Esophagus muscularis mucosa (tissue), 4 donors: ENCODE results near the gene ZNF692. TPM values are rescaled to one million over a fixed set of nuclear protein-coding genes. Genes with fewer than 3 reads are reported as not detected.
"Not testable (repeated sequence)": the region's sequence is repeated elsewhere in the genome, so short reads cannot be mapped to it uniquely, and the experiment has no call there.

Experiments
- DNase-seq: peaks from one replicate; pipeline ENCODE4 v3.0.0-alpha.2; 2017; ENCODE audit errors: extremely low spot score
- H3K27ac ChIP-seq, 4 donors: fragments of 200-600 bp; sonication (generic); replicated peaks in 1 of 4; 1 replicate in 3 of 4; 2 replicates in 1 of 4; pipeline ENCODE4 v1.5.1; 2016 to 2019; ENCODE audit warnings: mild to moderate bottlenecking in 1 of 4
- H3K27me3 ChIP-seq, 4 donors: fragments of 200-600 bp; sonication (generic); one replicate each; pipeline versions ENCODE4 v1.5.1 to v1.6.0; 2016 to 2019
- H3K36me3 ChIP-seq, 4 donors: fragments of 200-600 bp; sonication (generic); one replicate each; pipeline ENCODE4 v1.5.1; 2016 to 2019
- H3K4me1 ChIP-seq, 4 donors: fragments of 200-600 bp; sonication (generic); one replicate each; pipeline ENCODE4 v1.5.1; 2016 to 2019
- H3K4me3 ChIP-seq, 4 donors: fragments of 200-600 bp; sonication (generic); 1 replicate in 2 of 4; 2 replicates in 2 of 4; pipeline ENCODE4 v1.5.1; 2016 to 2019; ENCODE audit warnings: mild to moderate bottlenecking in 4 of 4, moderate library complexity in 1 of 4
- H3K9me3 ChIP-seq, 4 donors: fragments of 200-600 bp; sonication (generic); 1 replicate in 3 of 4; 2 replicates in 1 of 4; pipeline ENCODE4 v1.5.1; 2016 to 2019
- CTCF ChIP-seq, 3 experiments: fragments of 200-600 bp in 2 of 3; fragments of 450-650 bp in 1 of 3; sonication (generic) in 2 of 3; IDR thresholded peaks; one replicate each; pipeline ENCODE4 v1.5.1; 2017 to 2019; ENCODE audit warnings: antibody characterized with exemption in 3 of 3, mild to moderate bottlenecking in 2 of 3, moderate library complexity in 1 of 3
- EP300 ChIP-seq: sonication (generic); formaldehyde crosslinking; IDR thresholded peaks from one replicate; pipeline ENCODE4 v1.6.1; 2017; ENCODE audit warnings: antibody characterized with exemption
- POLR2A ChIP-seq: fragments of 450-650 bp; IDR thresholded peaks from one replicate; pipeline ENCODE4 v1.6.1; 2017; ENCODE audit warnings: antibody characterized with exemption, moderate library complexity, mild to moderate bottlenecking, low read depth
- POLR2AphosphoS5 ChIP-seq, 2 donors: sonication (generic); formaldehyde crosslinking; IDR thresholded peaks; one replicate each; pipeline ENCODE4 v1.6.1; 2017; ENCODE audit warnings: antibody characterized with exemption in 2 of 2
- WGBS: methylation state at CpG from one replicate; pipeline ENCODE4 v1.1.5; 2018; 5-methylcytosine and 5-hydroxymethylcytosine counted together
- intact Hi-C: fragments of 100-400 bp; cut with DNase I; formaldehyde crosslinking; loops from one replicate; pipeline ENCODE4 v1.15.1; 2023
- total RNA-seq, 4 donors: library from RNA; depleted of rRNA; stranded (reverse); fragments of >200 nt; gene quantifications; one replicate each; pipeline versions ENCODE4 v1.1.0 to v1.2.1, GENCODE V29; 2016

The ZNF692 gene
- total RNA-seq, 4 donors from 2014 or later = 19.4 to 37.3 (median 30.5) TPM

- peaks cover 0 to 6% (median 0%) of the 10 kb centered on the region in 4 donors for H3K27me3 ChIP-seq
- 71% methylated on average over 1 of the region's 1 CpG for WGBS
- TF ChIP-seq EP300 (no peak), POLR2A (no peak), POLR2AphosphoS5 (IDR thresholded peaks at IDR 0.05) (no peak), CTCF (IDR thresholded peaks at IDR 0.05) (no peak)
- H3K4me3 ChIP-seq = no peak overlapping the region
- peaks cover 0 to under 1% (median 0%) of the 10 kb centered on the region in 4 donors for H3K36me3 ChIP-seq
- DNase-seq = no peak
- H3K9me3 ChIP-seq = no peaks in the 10 kb centered on the region
- H3K4me1 ChIP-seq = peaks cover 6 to 24% (median 17%) of the 10 kb centered on the region in 4 donors
- no peak overlapping the region for H3K27ac ChIP-seq
- intact Hi-C loops = loop anchor here (2.0 kb wide), 1 partner anchor 187 kb away; no protein-coding TSS in a partner anchor
Measured at GRCh38 chr1:248805876-248806275, 53.0 kb downstream of the ZNF692 start.

DNA sequence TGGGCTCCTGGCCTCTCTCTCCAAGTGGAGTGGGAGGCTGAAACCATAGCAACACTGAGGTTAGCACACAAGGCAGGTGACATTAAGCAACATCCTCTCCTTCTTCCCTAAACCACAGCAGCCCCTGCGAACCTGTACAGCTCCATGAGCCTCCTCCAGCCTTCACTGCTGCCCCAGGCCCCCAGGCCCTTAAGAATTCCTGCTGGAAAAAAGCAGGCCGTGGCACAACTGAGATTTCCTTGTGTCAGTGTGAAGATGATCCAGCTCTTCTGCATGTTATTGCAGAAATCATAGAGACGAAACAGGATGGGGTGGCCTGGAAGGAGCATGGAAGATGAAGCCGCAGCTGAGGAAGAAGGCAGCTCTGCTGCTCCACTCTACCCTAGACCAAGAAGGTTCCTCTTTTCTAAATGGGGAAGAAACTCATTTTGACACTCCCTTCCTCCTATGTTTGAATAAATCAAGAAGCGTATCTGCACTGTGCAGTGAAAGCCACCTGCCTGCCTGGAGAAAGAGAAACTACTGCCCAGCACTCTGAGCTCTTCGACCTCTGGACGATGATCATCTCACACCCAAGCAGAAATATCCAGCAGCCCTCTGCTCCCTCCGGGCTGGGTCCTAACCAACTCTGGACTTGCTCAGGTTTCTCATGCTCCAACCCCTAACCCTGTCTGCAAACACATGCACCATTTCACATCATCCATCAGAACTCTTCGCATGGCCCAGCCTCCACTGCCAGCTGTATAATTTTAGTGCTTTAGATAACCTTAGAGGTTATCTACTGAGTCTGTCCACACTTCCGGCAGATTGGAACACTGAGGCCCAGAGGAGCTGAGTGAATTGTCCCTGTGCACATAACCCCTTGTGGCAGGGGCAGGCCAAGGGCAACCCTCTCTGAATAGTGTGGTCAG is 53.9 kb downstream of the ZNF692 start:
- H3K27ac ChIP-seq = no peak overlapping the region
- peaks cover 0 to 6% (median 0%) of the 10 kb centered on the region in 4 donors for H3K27me3 ChIP-seq
- H3K4me1 ChIP-seq = peaks cover 0 to 15% (median 11%) of the 10 kb centered on the region in 4 donors
- intact Hi-C loops = no loop called here
- TF ChIP-seq POLR2A (no peak), CTCF (IDR thresholded peaks at IDR 0.05) (no peak), EP300 (no peak), POLR2AphosphoS5 (IDR thresholded peaks at IDR 0.05) (no peak)
- H3K9me3 ChIP-seq = no peaks in the 10 kb centered on the region
- no peak for DNase-seq
- 67% methylated on average over 10 of the region's 10 CpGs for WGBS
- no peaks in the 10 kb centered on the region for H3K36me3 ChIP-seq
- no peak overlapping the region for H3K4me3 ChIP-seq

DNA sequence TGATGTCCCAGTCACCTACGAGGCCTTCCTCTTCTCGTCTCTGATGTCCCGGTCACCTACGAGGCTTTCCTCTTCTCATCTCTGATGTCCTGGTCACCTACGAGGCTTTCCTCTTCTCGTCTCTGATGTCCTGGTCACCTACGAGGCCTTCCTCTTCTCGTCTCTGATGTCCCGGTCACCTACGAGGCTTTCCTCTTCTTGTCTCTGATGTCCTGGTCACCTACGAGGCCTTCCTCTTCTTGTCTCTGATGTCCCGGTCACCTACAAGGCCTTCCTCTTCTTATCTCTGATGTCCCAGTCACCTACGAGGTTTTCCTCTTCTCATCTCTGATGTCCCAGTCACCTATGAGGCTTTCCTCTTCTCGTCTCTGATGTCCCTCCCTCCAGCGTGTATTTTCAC is 55.4 kb downstream of the ZNF692 start:
- H3K4me3 ChIP-seq, intact Hi-C loops, H3K27me3 ChIP-seq, H3K36me3 ChIP-seq, H3K9me3 ChIP-seq, H3K27ac ChIP-seq, DNase-seq: not testable (repeated sequence)
- H3K4me1 ChIP-seq = peaks cover 0 to 15% (median 11%) of the 10 kb centered on the region in 4 donors
- 80% methylated on average over 15 of the region's 15 CpGs for WGBS

DNA sequence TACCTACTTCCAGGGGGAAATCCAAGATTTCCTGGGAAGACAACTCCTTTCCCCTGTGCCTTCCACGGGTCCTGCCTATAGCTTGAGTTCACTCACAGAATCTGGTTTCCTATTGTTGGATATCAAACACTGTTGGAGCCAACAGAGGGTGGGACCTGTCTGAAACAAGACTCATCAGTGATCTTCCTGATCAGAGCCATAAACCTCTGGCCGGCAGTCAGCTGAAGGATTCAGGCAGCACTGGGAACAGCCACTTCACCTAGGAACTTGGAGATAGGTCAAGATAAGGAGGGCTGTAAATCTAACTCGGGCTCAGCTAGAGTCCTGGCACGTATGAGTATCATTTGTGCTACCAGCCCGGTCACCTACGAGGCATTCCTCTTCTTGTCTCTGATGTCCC is 56.4 kb downstream of the ZNF692 start:
- intact Hi-C loops = no loop called here

More for the DNA sequence above, 56.4 kb downstream of the ZNF692 start:
- no peak for DNase-seq
- TF ChIP-seq POLR2A (no peak), EP300 (no peak), POLR2AphosphoS5 (IDR thresholded peaks at IDR 0.05) (no peak), CTCF (IDR thresholded peaks at IDR 0.05) (no peak)
- peaks cover 0 to 6% (median 0%) of the 10 kb centered on the region in 4 donors for H3K27me3 ChIP-seq
- H3K27ac ChIP-seq = no peak overlapping the region
- no peaks in the 10 kb centered on the region for H3K9me3 ChIP-seq
- H3K4me3 ChIP-seq = no peak overlapping the region
- WGBS = 79% methylated on average over 6 of the region's 6 CpGs
- peaks cover 0 to 15% (median 11%) of the 10 kb centered on the region in 4 donors for H3K4me1 ChIP-seq
- no peaks in the 10 kb centered on the region for H3K36me3 ChIP-seq
